WTC11 (cell line): ENCODE measurements around the gene PPP3CA. TPM values are rescaled to one million over a fixed set of nuclear protein-coding genes. Genes with fewer than 3 reads are reported as not detected.

Source experiments
- ATAC-seq: fragments of 200-7000 bp; cut with Tn5 transposase; 2 replicates; pipeline ENCODE4 v1.10.0; 2021; ENCODE audit warnings: mild to moderate bottlenecking, moderate library complexity
- CTCF ChIA-PET: fragments of 300-600 bp; sonication (Branson Sonifier 250); formaldehyde crosslinking; loops from one replicate; lab custom pipeline; 2021; ENCODE audit warnings: antibody characterized with exemption; lab: Charles Lee
- POLR2A ChIA-PET: fragments of 350-600 bp; sonication (Branson Sonifier 250); formaldehyde crosslinking; loops from one replicate; lab custom pipeline; 2021; ENCODE audit warnings: antibody characterized with exemption; lab: Charles Lee
- DNase-seq: peaks from one replicate; pipeline ENCODE4 v3.0.0; 2021; ENCODE audit warnings: low spot score
- H3K27ac Mint-ChIP-seq: 2 replicates; pipeline ENCODE4 v1.8.0; 2021; ENCODE audit warnings: mixed read lengths
- H3K27me3 Mint-ChIP-seq: 2 replicates; pipeline ENCODE4 v1.8.0; 2021; ENCODE audit warnings: low read depth, mild to moderate bottlenecking, moderate library complexity, mixed read lengths
- H3K36me3 Mint-ChIP-seq: 2 replicates; pipeline ENCODE4 v1.8.0; 2021; ENCODE audit warnings: mixed read lengths
- H3K4me1 Mint-ChIP-seq: 2 replicates; pipeline ENCODE4 v1.8.0; 2022; ENCODE audit warnings: mixed read lengths
- H3K4me3 Mint-ChIP-seq: 2 replicates; pipeline ENCODE4 v1.8.0; 2021; ENCODE audit warnings: mild to moderate bottlenecking, moderate library complexity, mixed read lengths
- H3K9me3 Mint-ChIP-seq: 2 replicates; pipeline ENCODE4 v1.8.0; 2021; ENCODE audit warnings: mixed read lengths
- ARID4B ChIP-seq: sonication (generic); formaldehyde crosslinking; IDR thresholded peaks from 2 replicates; pipeline ENCODE4 v1.8.0; 2023; ENCODE audit warnings: missing genetic modification reagents, mild to moderate bottlenecking, borderline replicate concordance
- ATF1 ChIP-seq: sonication (generic); formaldehyde crosslinking; IDR thresholded peaks from 2 replicates; pipeline ENCODE4 v1.8.1; 2023; ENCODE audit warnings: mild to moderate bottlenecking, moderate library complexity, missing genetic modification reagents
- ATF2 ChIP-seq: sonication (generic); formaldehyde crosslinking; IDR thresholded peaks from 2 replicates; pipeline ENCODE4 v1.8.1; 2022; ENCODE audit warnings: low read depth, missing genetic modification reagents, borderline replicate concordance
- CBFB ChIP-seq: sonication (generic); formaldehyde crosslinking; IDR thresholded peaks from 2 replicates; pipeline ENCODE4 v1.8.1; 2022; ENCODE audit warnings: mild to moderate bottlenecking, low read depth, missing genetic modification reagents
- CDX4 ChIP-seq: fragments of 250-450 bp; sonication (Bioruptor Pico); IDR thresholded peaks from 2 replicates; pipeline ENCODE4 v1.9.0; 2021; ENCODE audit warnings: moderate library complexity, mild to moderate bottlenecking, inconsistent platforms, borderline replicate concordance
- ELF4 ChIP-seq: sonication (generic); formaldehyde crosslinking; IDR thresholded peaks from 2 replicates; pipeline ENCODE4 v1.8.1; 2022; ENCODE audit warnings: low read depth, mild to moderate bottlenecking, moderate library complexity, missing genetic modification reagents
- ESRRA ChIP-seq: sonication (generic); formaldehyde crosslinking; IDR thresholded peaks from 2 replicates; pipeline ENCODE4 v1.8.1; 2022; ENCODE audit warnings: mild to moderate bottlenecking, missing genetic modification reagents, borderline replicate concordance
- JAZF1 ChIP-seq: fragments of 250-450 bp; sonication (Bioruptor Pico); IDR thresholded peaks from 2 replicates; pipeline ENCODE4 v1.9.0; 2021; ENCODE audit warnings: moderate library complexity, mild to moderate bottlenecking, inconsistent platforms
- JUN ChIP-seq: sonication (generic); formaldehyde crosslinking; IDR thresholded peaks from 2 replicates; pipeline ENCODE4 v1.8.0; 2023; ENCODE audit warnings: mild to moderate bottlenecking, missing genetic modification reagents
- KAT7 ChIP-seq: sonication (generic); formaldehyde crosslinking; IDR thresholded peaks from 2 replicates; pipeline ENCODE4 v1.8.1; 2023; ENCODE audit warnings: missing genetic modification reagents, mild to moderate bottlenecking, borderline replicate concordance
- MAX ChIP-seq: sonication (generic); formaldehyde crosslinking; IDR thresholded peaks from 2 replicates; pipeline ENCODE4 v1.8.0; 2022; ENCODE audit warnings: mild to moderate bottlenecking, missing genetic modification reagents
- NR2C2 ChIP-seq: sonication (generic); formaldehyde crosslinking; IDR thresholded peaks from 2 replicates; pipeline ENCODE4 v1.8.0; 2022; ENCODE audit warnings: mild to moderate bottlenecking, missing genetic modification reagents
- PREB ChIP-seq: sonication (generic); formaldehyde crosslinking; IDR thresholded peaks from 2 replicates; pipeline ENCODE4 v1.8.1; 2022; ENCODE audit warnings: mild to moderate bottlenecking, missing genetic modification reagents, moderate library complexity, borderline replicate concordance
- PRRX2 ChIP-seq: fragments of 250-450 bp; sonication (Bioruptor Pico); IDR thresholded peaks from 2 replicates; pipeline ENCODE4 v1.8.0; 2021; ENCODE audit warnings: mild to moderate bottlenecking
- SP1 ChIP-seq: sonication (generic); formaldehyde crosslinking; conservative IDR thresholded peaks from 2 replicates; pipeline ENCODE4 v1.8.1; 2022; ENCODE audit warnings: missing genetic modification reagents
- TCF7 ChIP-seq: sonication (generic); formaldehyde crosslinking; IDR thresholded peaks from 2 replicates; pipeline ENCODE4 v1.8.0; 2022; ENCODE audit warnings: mild to moderate bottlenecking, low read depth, missing genetic modification reagents, moderate library complexity
- ZBTB43 ChIP-seq: sonication (generic); formaldehyde crosslinking; IDR thresholded peaks from 2 replicates; pipeline ENCODE4 v1.8.1; 2023; ENCODE audit warnings: mild to moderate bottlenecking, missing genetic modification reagents
- ZMAT4 ChIP-seq: fragments of 250-450 bp; sonication (Bioruptor Pico); IDR thresholded peaks from 2 replicates; pipeline ENCODE4 v1.9.0; 2021; ENCODE audit warnings: mild to moderate bottlenecking
- ZNF219 ChIP-seq: sonication (generic); formaldehyde crosslinking; IDR thresholded peaks from 2 replicates; pipeline ENCODE4 v1.8.0; 2023; ENCODE audit warnings: missing genetic modification reagents, mild to moderate bottlenecking, borderline replicate concordance
- ZNF281 ChIP-seq: sonication (generic); formaldehyde crosslinking; IDR thresholded peaks from 2 replicates; pipeline ENCODE4 v1.8.0; 2023; ENCODE audit warnings: mild to moderate bottlenecking, missing genetic modification reagents
- total RNA-seq: library from RNA; stranded (reverse); gene quantifications from 3 replicates; pipeline ENCODE4 v1.2.3, GENCODE V29; 2021

PPP3CA gene
- total RNA-seq, 1 experiment from 2014 or later = 41.6 TPM

- Mint-ChIP-seq H3K4me1 (peaks cover 23% of the 10 kb centered on the region), H3K4me3 (no peak overlapping the region), H3K27me3 (no peaks in the 10 kb centered on the region), H3K9me3 (no peaks in the 10 kb centered on the region), H3K27ac (no peak overlapping the region), H3K36me3 (no peaks in the 10 kb centered on the region)
- TF ChIP-seq ATF1 (CRISPR knock-in tag) = no peak
- no peak for TF ChIP-seq JUN (CRISPR knock-in tag)
- TF ChIP-seq ZNF219 (CRISPR knock-in tag) = no peak
- TF ChIP-seq KAT7 (CRISPR knock-in tag) = no peak
- no peak for TF ChIP-seq ZBTB43 (CRISPR knock-in tag)
- no peak for TF ChIP-seq ZMAT4 (CRISPR knock-in tag)
- TF ChIP-seq TCF7 (CRISPR knock-in tag) = no peak
- TF ChIP-seq ESRRA (CRISPR knock-in tag) = no peak
- no peak for TF ChIP-seq ARID4B (CRISPR knock-in tag)
- no peak for TF ChIP-seq PRRX2 (CRISPR knock-in tag)
- TF ChIP-seq ATF2 (CRISPR knock-in tag) = no peak
- no peak for TF ChIP-seq CDX4 (CRISPR knock-in tag)
- TF ChIP-seq NR2C2 (CRISPR knock-in tag) = no peak
- no peak for TF ChIP-seq PREB (CRISPR knock-in tag)
- no peak for TF ChIP-seq CBFB (CRISPR knock-in tag)
- TF ChIP-seq ZNF281 (CRISPR knock-in tag) = no peak
- TF ChIP-seq SP1 (CRISPR knock-in tag) = no peak
- TF ChIP-seq JAZF1 = no peak
- no peak for TF ChIP-seq MAX
- no peak for TF ChIP-seq ELF4
- DNase-seq (no peak), ATAC-seq (no peak)
- CTCF ChIA-PET = interaction anchor here (1.5 kb wide), 1 partner anchor 270 kb away, joined by 4 read pairs; no protein-coding TSS in a partner anchor
- POLR2A ChIA-PET = interaction anchor here (0.7 kb wide), 1 partner anchor 217 kb away, joined by 4 read pairs; no protein-coding TSS in a partner anchor
Measured at GRCh38 chr4:101119141-101119540, 228.2 kb downstream of the PPP3CA start.
